Esophagus squamous epithelium (tissue), 4 donors: ENCODE measurements around the gene LIPH.

Experiments used
- CTCF ChIP-seq, 6 experiments: fragments of 450-650 bp in 4 of 6; fragments of 200-600 bp in 2 of 6; sonication (generic) in 2 of 6; IDR thresholded peaks; one replicate each; pipeline ENCODE4 v1.5.1; 2016 to 2019; ENCODE audit warnings: antibody characterized with exemption in 6 of 6, mild to moderate bottlenecking in 4 of 6, moderate library complexity in 4 of 6
- POLR2A ChIP-seq, 4 donors: fragments of 450-650 bp; IDR thresholded peaks; one replicate each; pipeline ENCODE4 v1.6.1; 2017; ENCODE audit warnings: antibody characterized with exemption in 4 of 4, mild to moderate bottlenecking in 4 of 4, moderate library complexity in 3 of 4

- no peak for TF ChIP-seq CTCF (IDR thresholded peaks at IDR 0.05)
- TF ChIP-seq POLR2A (IDR thresholded peaks at IDR 0.05): no peak
These were observed 2.7 kb downstream of the LIPH start for GRCh38 chr3:185549651-185550111.
